SK-N-SH (cell line): ENCODE data around the gene KRT84. TPM values are rescaled to one million over a fixed set of nuclear protein-coding genes. Genes with fewer than 3 reads are reported as not detected.

Experiments used
- CTCF ChIA-PET: fragments of 300-600, 350-600 bp; formaldehyde crosslinking; extraction: SDS; loops from one replicate; lab custom pipeline; 2021; lab: Yijun Ruan, JAX
- POLR2A ChIA-PET: fragments of 350-600 bp; sonication (Branson Sonifier 250); formaldehyde crosslinking; extraction: SDS; loops from one replicate; lab custom pipeline; 2020; ENCODE audit warnings: antibody characterized with exemption, inconsistent platforms; lab: Yijun Ruan, JAX
- DNase-seq: peaks from one replicate; pipeline ENCODE4 v3.0.0; 2012
- H2AFZ ChIP-seq: fragments of 200-600 bp; sonication (generic); 2 replicates; pipeline ENCODE4 v1.8.1; 2016; ENCODE audit warnings: antibody characterized with exemption, mild to moderate bottlenecking, low read depth
- H3F3A ChIP-seq: fragments of 200-600 bp; sonication (generic); replicated peaks from 2 replicates; pipeline ENCODE3; 2016; ENCODE audit warnings: antibody characterized with exemption, mild to moderate bottlenecking; ENCODE audit not compliant: insufficient read depth
- H3K27ac ChIP-seq, 2 experiments: fragments of 200-500 bp in 1 of 2; fragments of 200-600 bp in 1 of 2; sonication (Bioruptor generic) in 1 of 2; sonication (generic), shearing (Covaris generic) in 1 of 2; 2 replicates each; pipeline versions ENCODE4 v1.5.1 to v1.6.1; 2014 to 2016; ENCODE audit warnings: low read depth in 2 of 2, inconsistent platforms in 1 of 2, low read length in 1 of 2, mild to moderate bottlenecking in 1 of 2, mixed read lengths in 1 of 2
- H3K27me3 ChIP-seq: fragments of 200-600 bp; sonication (generic), shearing (Covaris generic); 2 replicates; pipeline ENCODE4 v1.6.1; 2016; ENCODE audit warnings: mixed run types; ENCODE audit not compliant: insufficient read depth
- H3K36me3 ChIP-seq, 2 experiments: fragments of 200-500 bp in 1 of 2; fragments of 200-600 bp in 1 of 2; sonication (Bioruptor generic) in 1 of 2; sonication (generic) in 1 of 2; replicated peaks in 1 of 2; 2 replicates each; pipeline versions ENCODE3 to v1.5.1; 2014 to 2016; ENCODE audit warnings: low read length in 1 of 2, mild to moderate bottlenecking in 1 of 2; ENCODE audit not compliant: insufficient read depth in 2 of 2, control insufficient read depth in 1 of 2
- H3K4me1 ChIP-seq, 2 experiments: fragments of 200-500 bp in 1 of 2; fragments of 200-600 bp in 1 of 2; sonication (Bioruptor generic) in 1 of 2; sonication (generic), shearing (Covaris generic) in 1 of 2; 2 replicates each; pipeline versions ENCODE4 v1.5.1 to v1.6.1; 2014 to 2016; ENCODE audit warnings: low read depth in 1 of 2, low read length in 1 of 2, mixed run types in 1 of 2; ENCODE audit not compliant: insufficient read depth in 2 of 2, control insufficient read depth in 1 of 2
- H3K4me2 ChIP-seq: fragments of 200-600 bp; sonication (generic), shearing (Covaris generic); 2 replicates; pipeline ENCODE4 v1.6.1; 2017; ENCODE audit warnings: mixed run types
- H3K4me3 ChIP-seq, 2 experiments: fragments of 200-500 bp in 1 of 2; fragments of 200-600 bp in 1 of 2; sonication (Bioruptor generic) in 1 of 2; sonication (generic), shearing (Covaris generic) in 1 of 2; 2 replicates each; pipeline versions ENCODE4 v1.5.1 to v1.8.1; 2014 to 2016; ENCODE audit warnings: low read depth in 2 of 2, inconsistent platforms in 1 of 2, low read length in 1 of 2, mild to moderate bottlenecking in 1 of 2, mixed read lengths in 1 of 2, moderate library complexity in 1 of 2
- H3K79me2 ChIP-seq: fragments of 200-600 bp; sonication (generic); 2 replicates; pipeline ENCODE4 v1.8.1; 2017; ENCODE audit warnings: mild to moderate bottlenecking; ENCODE audit not compliant: insufficient read depth
- H3K9ac ChIP-seq: fragments of 200-600 bp; sonication (generic); 2 replicates; pipeline ENCODE4 v1.6.1; 2017; ENCODE audit warnings: mixed run types
- H3K9me2 ChIP-seq: fragments of 200-600 bp; sonication (generic); 2 replicates; pipeline ENCODE4 v1.6.1; 2017; ENCODE audit warnings: mixed run types
- H3K9me3 ChIP-seq: fragments of 200-600 bp; sonication (generic); 2 replicates; pipeline ENCODE4 v1.6.1; 2017; ENCODE audit warnings: mixed run types, mild to moderate bottlenecking, moderate library complexity
- H4K20me1 ChIP-seq: fragments of 200-600 bp; sonication (generic); 2 replicates; pipeline ENCODE4 v1.6.1; 2017; ENCODE audit warnings: mild to moderate bottlenecking, mixed run types; ENCODE audit not compliant: insufficient read depth
- CHD2 ChIP-seq: fragments of 150-350 bp; IDR thresholded peaks from 2 replicates; pipeline ENCODE4 v1.6.1; 2018; ENCODE audit warnings: low read length; ENCODE audit not compliant: partially characterized antibody
- CTCF ChIP-seq: fragments of 200-600 bp; sonication (generic); IDR thresholded peaks from 2 replicates; pipeline ENCODE4 v1.6.1; 2017; ENCODE audit warnings: antibody characterized with exemption, mild to moderate bottlenecking, moderate library complexity
- ELF1 ChIP-seq: IDR thresholded peaks from 2 replicates; pipeline ENCODE4 v1.4.0; 2012
- FOSL2 ChIP-seq: IDR thresholded peaks from 2 replicates; pipeline ENCODE4 v1.4.0; 2012; ENCODE audit warnings: low read depth, mild to moderate bottlenecking, moderate library complexity, borderline replicate concordance
- MAX ChIP-seq: IDR thresholded peaks from 2 replicates; pipeline ENCODE4 v1.4.0; 2012; ENCODE audit warnings: low read depth
- MEF2A ChIP-seq: IDR thresholded peaks from 2 replicates; pipeline ENCODE4 v1.4.0; 2012; ENCODE audit warnings: low read depth, borderline replicate concordance
- NFIC ChIP-seq: IDR thresholded peaks from 2 replicates; pipeline ENCODE4 v1.4.0; 2012; ENCODE audit warnings: borderline replicate concordance
- NRF1 ChIP-seq: IDR thresholded peaks from 2 replicates; pipeline ENCODE4 v1.6.1; 2012; ENCODE audit warnings: low read depth, mild to moderate bottlenecking, low read length
- REST ChIP-seq: IDR thresholded peaks from 2 replicates; pipeline ENCODE4 v1.6.1; 2012; ENCODE audit warnings: mild to moderate bottlenecking, low read depth, low read length, moderate library complexity
- RXRA ChIP-seq: IDR thresholded peaks from 2 replicates; pipeline ENCODE4 v1.4.0; 2012; ENCODE audit warnings: low read depth, mild to moderate bottlenecking, borderline replicate concordance
- SMC3 ChIP-seq: IDR thresholded peaks from 2 replicates; pipeline ENCODE4 v1.6.1; 2012; ENCODE audit warnings: low read depth, low read length, improper control_type of control experiment
- YY1 ChIP-seq: IDR thresholded peaks from 2 replicates; pipeline ENCODE4 v1.4.0; 2012; ENCODE audit warnings: low read depth, mild to moderate bottlenecking
- WGBS: methylation state at CpG from one replicate; pipeline ENCODE4 v1.1.6; 2017; ENCODE audit warnings: low lambda C conversion rate; 5-methylcytosine and 5-hydroxymethylcytosine counted together
- polyA plus RNA-seq, 3 experiments: library from polyadenylated mRNA; depleted of rRNA; stranded (reverse); fragments of >200 nt; gene quantifications; 2 replicates each; pipeline ENCODE4 v1.2.3, GENCODE V29; 2012
- TF ChIP-seq, protein P1 (sequence below): IDR thresholded peaks from 2 replicates; pipeline ENCODE4 v1.4.0; 2012; ENCODE audit warnings: low read depth, borderline replicate concordance
- TF ChIP-seq, protein P2 (sequence below): IDR thresholded peaks from 2 replicates; pipeline ENCODE4 v1.4.0; 2012; ENCODE audit warnings: low read depth, borderline replicate concordance

KRT84 gene
- polyA plus RNA-seq, 1 of the 3 experiments (the other 2 are of a cell fraction), result not detected

DNA sequence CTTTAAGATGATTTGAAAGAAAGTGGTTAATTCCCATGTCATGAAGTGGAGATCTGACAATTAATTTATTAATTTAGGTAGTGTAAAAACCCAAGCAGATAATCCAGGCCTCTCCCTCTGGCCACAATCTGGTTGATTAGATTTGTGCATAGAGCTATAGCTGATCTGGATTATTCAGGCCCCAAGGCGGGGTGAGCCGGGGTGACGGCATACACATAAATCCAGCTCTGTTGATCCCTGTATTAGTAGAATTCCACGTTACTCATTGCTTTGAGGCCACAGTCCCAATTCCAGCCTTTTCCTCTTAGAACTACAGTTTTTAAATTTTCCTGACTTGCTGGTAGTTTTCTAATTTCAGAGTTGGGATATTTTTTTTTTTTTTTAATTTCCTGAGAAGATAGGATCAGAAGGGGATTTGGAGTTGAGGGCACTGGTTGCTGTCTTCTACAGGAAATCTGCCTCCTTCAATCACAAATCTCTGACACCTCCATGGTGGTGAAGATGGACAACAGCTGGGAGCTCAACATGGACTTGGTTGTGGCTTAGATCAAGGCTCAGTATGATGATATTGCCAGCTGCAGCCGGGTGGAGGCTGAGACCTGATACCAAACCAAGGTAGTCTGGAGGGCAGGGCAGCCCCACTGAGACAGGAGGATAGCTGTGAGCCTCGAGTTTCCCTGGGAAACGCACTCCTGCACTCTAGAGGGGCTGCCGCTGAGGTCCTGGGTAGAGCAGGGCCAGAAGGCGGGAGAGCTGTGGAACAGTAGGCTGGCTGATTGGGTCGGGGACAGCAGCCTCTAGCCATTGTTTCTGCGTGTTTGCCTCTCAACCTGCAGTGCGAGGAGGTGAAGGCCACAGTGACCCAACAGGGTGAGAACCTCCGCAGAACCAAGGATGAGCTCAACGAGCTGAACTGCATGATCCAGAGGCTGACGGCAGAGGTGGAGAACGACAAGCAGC, 37.6 kb downstream of the KRT84 start (continued):
- no peak for TF ChIP-seq REST

GRCh38 chr12:52347016-52347415, 38.4 kb downstream of the KRT84 start:
- Histone ChIP-seq H3F3A (no peaks in the 10 kb centered on the region), H3K36me3 (no peaks in the 10 kb centered on the region), H4K20me1 (no peaks in the 10 kb centered on the region), H3K9me2 (no peaks in the 10 kb centered on the region), H3K9me3 (no peaks in the 10 kb centered on the region), H3K79me2 (no peaks in the 10 kb centered on the region), H3K27ac (no peak overlapping the region), H3K27me3 (peaks cover 20% of the 10 kb centered on the region), H3K4me3 (no peak overlapping the region), H3K4me2 (no peak overlapping the region), H3K9ac (no peak overlapping the region), H3K4me1 (no peaks in the 10 kb centered on the region), H2AFZ (no peak overlapping the region)
- POLR2A ChIA-PET, result no interaction called here
- no peak for TF ChIP-seq FOSL2
- TF ChIP-seq NRF1, result no peak
- no peak for TF ChIP-seq MAX
- TF ChIP-seq RXRA, result no peak
- no peak for TF ChIP-seq SMC3
- no peak for TF ChIP-seq REST
- TF ChIP-seq NFIC, result no peak
- TF ChIP-seq YY1, result no peak
- TF ChIP-seq CTCF, result no peak
- TF ChIP-seq, protein P1, sequence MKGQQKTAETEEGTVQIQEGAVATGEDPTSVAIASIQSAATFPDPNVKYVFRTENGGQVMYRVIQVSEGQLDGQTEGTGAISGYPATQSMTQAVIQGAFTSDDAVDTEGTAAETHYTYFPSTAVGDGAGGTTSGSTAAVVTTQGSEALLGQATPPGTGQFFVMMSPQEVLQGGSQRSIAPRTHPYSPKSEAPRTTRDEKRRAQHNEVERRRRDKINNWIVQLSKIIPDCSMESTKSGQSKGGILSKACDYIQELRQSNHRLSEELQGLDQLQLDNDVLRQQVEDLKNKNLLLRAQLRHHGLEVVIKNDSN, result no peak
- TF ChIP-seq ELF1, result no peak
- TF ChIP-seq, protein P2, sequence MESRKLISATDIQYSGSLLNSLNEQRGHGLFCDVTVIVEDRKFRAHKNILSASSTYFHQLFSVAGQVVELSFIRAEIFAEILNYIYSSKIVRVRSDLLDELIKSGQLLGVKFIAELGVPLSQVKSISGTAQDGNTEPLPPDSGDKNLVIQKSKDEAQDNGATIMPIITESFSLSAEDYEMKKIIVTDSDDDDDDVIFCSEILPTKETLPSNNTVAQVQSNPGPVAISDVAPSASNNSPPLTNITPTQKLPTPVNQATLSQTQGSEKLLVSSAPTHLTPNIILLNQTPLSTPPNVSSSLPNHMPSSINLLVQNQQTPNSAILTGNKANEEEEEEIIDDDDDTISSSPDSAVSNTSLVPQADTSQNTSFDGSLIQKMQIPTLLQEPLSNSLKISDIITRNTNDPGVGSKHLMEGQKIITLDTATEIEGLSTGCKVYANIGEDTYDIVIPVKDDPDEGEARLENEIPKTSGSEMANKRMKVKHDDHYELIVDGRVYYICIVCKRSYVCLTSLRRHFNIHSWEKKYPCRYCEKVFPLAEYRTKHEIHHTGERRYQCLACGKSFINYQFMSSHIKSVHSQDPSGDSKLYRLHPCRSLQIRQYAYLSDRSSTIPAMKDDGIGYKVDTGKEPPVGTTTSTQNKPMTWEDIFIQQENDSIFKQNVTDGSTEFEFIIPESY, result no peak
- TF ChIP-seq CHD2, result no peak
- no peak for TF ChIP-seq MEF2A
- WGBS, result 53% methylated on average over 6 of the region's 9 CpGs
- CTCF ChIA-PET, result interaction anchor here (1.4 to 3.8 kb wide), 2 partner anchors 19 to 20 kb away, joined by 5 to 13 read pairs; no protein-coding TSS in a partner anchor
- no peak for DNase-seq
